Lower lobe of right lung (tissue), 2 donors: ENCODE results near the gene SLC41A2. TPM values are rescaled to one million over a fixed set of nuclear protein-coding genes. Genes with fewer than 3 reads are reported as not detected.

ENCODE experiments used
- ATAC-seq, 2 donors: fragments of 200-7000 bp; cut with Tn5 transposase; one replicate each; pipeline ENCODE4 v1.9.1; 2020 to 2022; ENCODE audit warnings: mild to moderate bottlenecking in 2 of 2, moderate library complexity in 2 of 2
- DNase-seq: peaks from one replicate; pipeline ENCODE4 v3.0.0-alpha.2; 2020
- H3K27ac ChIP-seq: fragments of 200-600 bp; one replicate; pipeline ENCODE4 v1.8.0; 2022
- H3K27me3 ChIP-seq: fragments of 200-600 bp; one replicate; pipeline ENCODE4 v1.8.0; 2022; ENCODE audit warnings: low read depth
- H3K36me3 ChIP-seq: fragments of 200-600 bp; one replicate; pipeline ENCODE4 v1.8.0; 2022; ENCODE audit warnings: mild to moderate bottlenecking
- H3K4me1 ChIP-seq: fragments of 200-600 bp; one replicate; pipeline ENCODE4 v1.8.0; 2022
- H3K4me3 ChIP-seq: fragments of 200-600 bp; one replicate; pipeline ENCODE4 v1.8.0; 2022; ENCODE audit warnings: mild to moderate bottlenecking
- H3K9me3 ChIP-seq: fragments of 200-600 bp; one replicate; pipeline ENCODE4 v1.8.0; 2022
- CTCF ChIP-seq: fragments of 200-600 bp; IDR thresholded peaks from one replicate; pipeline ENCODE4 v1.8.0; 2022; ENCODE audit warnings: antibody characterized with exemption, mild to moderate bottlenecking
- intact Hi-C: fragments of 100-400 bp; cut with DNase I; formaldehyde crosslinking; loops from one replicate; pipeline ENCODE4 v1.11.0; 2022
- total RNA-seq: library from RNA; stranded (reverse); fragmentation: NEBNext Ultra II Directional; extraction: Animal tissue kit (Norgen Biotek cat#: 25700); gene quantifications from one replicate; pipeline ENCODE4 v1.2.1, GENCODE V29; 2021
- donor health status: DM: no; HTN: yes; CAD: no; lungs with severe emphysema.

The SLC41A2 gene
- total RNA-seq, 1 donor from 2014 or later, result 24.8 TPM

DNA sequence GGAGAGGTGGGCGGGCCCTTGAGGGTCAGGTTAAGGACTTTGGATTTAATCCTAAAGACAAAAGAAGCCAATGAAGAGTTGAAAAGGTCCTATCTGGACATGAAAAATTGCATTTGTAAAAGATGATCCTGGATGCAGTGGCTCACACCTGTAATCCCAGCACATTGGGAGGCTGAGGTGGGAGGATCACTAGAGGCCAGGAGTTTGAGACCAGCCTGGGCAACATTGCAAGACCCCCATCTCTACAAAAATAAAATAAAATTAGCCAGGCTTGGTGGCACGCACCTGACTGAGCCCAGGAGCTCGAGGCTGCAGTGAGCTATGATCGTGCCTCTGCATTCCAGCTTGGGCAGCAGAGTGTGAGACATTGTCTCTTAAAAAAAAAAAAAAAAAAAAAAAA is 2.4 kb upstream of the SLC41A2 start:
- H3K27me3 ChIP-seq, result peaks cover 10% of the 10 kb centered on the region

GRCh38 chr12:104959335-104959841 is 1.3 kb upstream of the SLC41A2 start:
- no peak for ATAC-seq
- H3K36me3 ChIP-seq, result no peaks in the 10 kb centered on the region
- intact Hi-C loops, result no loop called here
- peaks cover 10% of the 10 kb centered on the region for H3K27me3 ChIP-seq
- peaks cover 24% of the 10 kb centered on the region for H3K4me1 ChIP-seq
- no peak for TF ChIP-seq CTCF
- peak overlapping the region; percentile 77 for H3K4me3 ChIP-seq
- peak overlapping the region; percentile 80 for H3K27ac ChIP-seq
- DNase-seq, result no peak
- H3K9me3 ChIP-seq, result no peaks in the 10 kb centered on the region

More for the DNA sequence above, 2.4 kb upstream of the SLC41A2 start:
- DNase-seq, result no peak
- H3K36me3 ChIP-seq, result no peaks in the 10 kb centered on the region
- ATAC-seq, result no peak
- no peak overlapping the region for H3K27ac ChIP-seq
- H3K9me3 ChIP-seq, result no peaks in the 10 kb centered on the region
- no peak for TF ChIP-seq CTCF
- peaks cover 24% of the 10 kb centered on the region for H3K4me1 ChIP-seq
- no peak overlapping the region for H3K4me3 ChIP-seq
- intact Hi-C loops, result no loop called here

DNA sequence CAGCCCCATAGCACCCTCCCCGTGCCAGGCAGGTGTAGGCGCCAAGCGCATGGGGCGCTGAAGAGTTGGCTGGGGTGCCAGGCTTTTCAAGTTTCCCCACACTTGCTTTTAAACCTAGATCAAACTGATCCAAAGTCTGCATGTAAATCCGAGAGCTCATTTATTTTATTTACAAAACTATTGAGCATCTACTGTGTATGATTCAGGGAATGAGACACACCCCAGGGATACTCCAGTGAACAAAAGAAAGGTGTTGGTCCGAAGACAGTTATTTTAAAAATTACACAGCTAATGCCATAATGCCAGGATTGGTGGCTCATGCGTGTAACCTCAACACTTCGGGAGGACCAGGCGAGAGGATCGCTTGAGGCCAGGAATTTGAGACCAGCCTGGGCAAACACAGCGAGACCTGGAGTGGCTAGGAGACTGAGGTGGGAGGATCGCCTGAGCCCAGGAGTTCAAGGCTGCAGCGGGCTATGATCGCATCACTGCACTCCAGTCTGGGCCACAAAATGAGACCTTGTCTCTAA is 780 bp upstream of the SLC41A2 start:
- H3K36me3 ChIP-seq, result no peaks in the 10 kb centered on the region
- peak overlapping the region; percentile 77 for H3K4me3 ChIP-seq
- ATAC-seq (peak in 1 of 2 donors; percentile 2), DNase-seq (no peak)
- H3K27ac ChIP-seq, result peak overlapping the region; percentile 80
- peaks cover 10% of the 10 kb centered on the region for H3K27me3 ChIP-seq
- intact Hi-C loops, result no loop called here
- no peaks in the 10 kb centered on the region for H3K9me3 ChIP-seq
- peak; percentile 10 for TF ChIP-seq CTCF
- peaks cover 24% of the 10 kb centered on the region for H3K4me1 ChIP-seq

DNA sequence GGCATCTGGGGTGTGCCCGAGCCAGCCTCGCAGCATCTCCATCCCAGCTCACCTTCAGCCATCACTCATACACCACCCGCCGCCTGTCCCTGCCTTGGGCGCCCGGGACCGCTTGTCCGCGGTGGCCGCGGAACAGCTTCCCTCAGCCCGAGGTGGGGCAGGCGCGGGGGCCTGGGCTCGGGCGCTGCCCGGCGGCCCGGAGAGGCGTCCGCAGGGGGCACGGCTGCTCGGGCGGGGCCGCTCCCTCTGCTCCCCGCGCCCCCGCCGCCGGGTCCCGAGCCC is 430 bp downstream of the SLC41A2 start:
- intact Hi-C loops, result no loop called here
- Histone ChIP-seq H3K36me3 (no peaks in the 10 kb centered on the region), H3K4me3 (peak overlapping the region; percentile 77), H3K9me3 (no peaks in the 10 kb centered on the region), H3K4me1 (peaks cover 24% of the 10 kb centered on the region), H3K27ac (peak overlapping the region; percentile 80), H3K27me3 (peaks cover 2% of the 10 kb centered on the region)
- DNase-seq, result no peak
- peak in 1 of 2 donors; percentile 33 for ATAC-seq
- TF ChIP-seq CTCF, result no peak

DNA sequence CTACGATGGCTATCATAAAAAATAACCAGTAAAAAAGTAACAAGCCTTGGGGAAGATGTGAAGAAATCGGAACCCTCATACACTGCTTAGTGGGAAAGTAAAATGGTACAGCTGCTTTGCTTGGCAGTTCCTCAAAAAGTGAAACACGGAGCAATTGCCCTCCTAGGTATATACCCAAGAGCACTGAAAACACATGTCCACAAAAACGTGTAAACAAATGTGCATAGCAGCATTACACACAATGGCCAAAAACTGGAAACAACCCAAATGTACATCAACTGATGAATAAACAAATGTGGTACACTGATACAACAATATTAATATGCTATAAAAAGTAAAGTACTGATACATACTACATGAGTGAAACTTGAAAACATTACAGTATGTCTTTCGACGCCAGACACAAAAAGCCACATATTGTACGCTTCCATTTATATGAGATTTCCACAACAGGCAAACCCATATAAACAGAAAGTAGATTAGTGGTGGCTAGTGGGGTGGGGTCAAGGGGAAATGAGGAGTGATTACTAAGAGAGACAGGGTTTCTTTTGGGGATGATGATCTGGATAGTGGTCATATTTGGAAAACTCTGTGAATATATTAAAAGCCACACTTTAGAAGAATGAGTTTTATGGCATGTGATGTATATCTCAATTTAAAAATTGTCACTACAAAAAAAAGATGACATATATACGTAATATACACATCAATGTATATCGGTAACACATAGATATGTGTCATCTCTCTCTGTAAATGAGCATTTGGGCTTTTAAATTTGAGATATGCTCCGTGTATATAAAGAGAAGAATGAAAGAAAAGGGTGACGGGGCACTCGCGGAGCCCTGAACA is 996 bp downstream of the SLC41A2 start:
- TF ChIP-seq CTCF, result no peak
- intact Hi-C loops, result no loop called here
- H3K4me1 ChIP-seq, result peaks cover 24% of the 10 kb centered on the region
- DNase-seq, result no peak
- H3K27ac ChIP-seq, result peak overlapping the region; percentile 80
- no peak for ATAC-seq
- no peaks in the 10 kb centered on the region for H3K27me3 ChIP-seq
- no peaks in the 10 kb centered on the region for H3K36me3 ChIP-seq
- peak overlapping the region; percentile 77 for H3K4me3 ChIP-seq
- H3K9me3 ChIP-seq, result no peaks in the 10 kb centered on the region
